Embryonic facial prominence (tissue), 1 donor: ENCODE results near the gene ADAMTS18.
"Not testable (repeated sequence)": the region's sequence is repeated elsewhere in the genome, so short reads cannot be mapped to it uniquely, and the experiment has no call there.

Source experiments
- DNase-seq: peaks from one replicate; pipeline ENCODE4 v3.0.0-alpha.2; 2016; ENCODE audit errors: extremely low spot score

The ADAMTS18 gene

GRCh38 chr16:77288222-77288621 lies 146.6 kb downstream of the ADAMTS18 start:
- DNase-seq: no peak

GRCh38 chr16:77285676-77286075 lies 149.2 kb downstream of the ADAMTS18 start:
- no peak for DNase-seq

- DNase-seq: no peak
Observed at GRCh38 chr16:77282345-77282744, 152.5 kb downstream of the ADAMTS18 start.

GRCh38 chr16:77279316-77279715 lies 155.5 kb downstream of the ADAMTS18 start:
- not testable (repeated sequence) for DNase-seq

GRCh38 chr16:77277571-77277970 lies 157.3 kb downstream of the ADAMTS18 start:
- DNase-seq: no peak

- DNase-seq: no peak
Observed at GRCh38 chr16:77277141-77277540, 157.7 kb downstream of the ADAMTS18 start.

DNA sequence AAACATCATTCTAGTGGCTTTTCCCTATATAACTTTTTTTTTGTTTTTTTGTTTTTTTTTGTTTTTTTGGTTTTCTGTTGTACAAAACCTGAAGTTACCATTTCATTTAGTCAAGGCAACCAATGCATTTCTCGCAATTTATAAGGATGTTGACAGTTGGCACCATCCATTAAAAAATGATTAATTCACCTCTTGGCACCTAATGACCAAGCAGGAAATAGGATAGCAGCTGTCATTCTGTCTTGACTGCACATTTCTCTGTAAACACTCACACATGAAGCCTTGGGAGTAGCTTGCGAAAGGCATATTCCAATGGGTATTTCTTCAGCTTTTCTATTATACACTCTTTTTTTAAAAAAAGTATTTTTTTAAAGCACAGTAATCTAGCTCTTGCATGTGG lies 158.2 kb downstream of the ADAMTS18 start:
- no peak for DNase-seq

GRCh38 chr16:77275303-77275702 lies 159.5 kb downstream of the ADAMTS18 start:
- DNase-seq: not testable (repeated sequence)

DNA sequence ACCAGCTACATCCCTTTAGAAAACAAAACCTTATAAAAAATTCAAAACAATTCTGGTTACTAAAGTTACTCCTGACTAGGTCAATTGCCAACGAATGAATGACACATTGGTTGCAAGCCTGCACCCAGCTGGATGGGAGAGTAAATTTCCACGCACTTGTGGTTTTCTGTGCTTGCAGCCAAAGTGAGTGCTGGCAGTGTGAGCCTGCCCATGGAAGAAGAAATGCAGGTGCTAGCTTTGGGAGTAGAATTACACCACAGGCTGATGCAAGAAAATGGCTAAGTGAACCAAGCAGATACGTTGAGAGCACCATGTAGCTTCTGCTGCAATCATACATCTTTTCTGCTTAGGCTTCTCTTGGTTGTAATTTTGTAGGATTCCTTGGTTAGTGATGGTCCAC lies 161.0 kb downstream of the ADAMTS18 start:
- no peak for DNase-seq

DNA sequence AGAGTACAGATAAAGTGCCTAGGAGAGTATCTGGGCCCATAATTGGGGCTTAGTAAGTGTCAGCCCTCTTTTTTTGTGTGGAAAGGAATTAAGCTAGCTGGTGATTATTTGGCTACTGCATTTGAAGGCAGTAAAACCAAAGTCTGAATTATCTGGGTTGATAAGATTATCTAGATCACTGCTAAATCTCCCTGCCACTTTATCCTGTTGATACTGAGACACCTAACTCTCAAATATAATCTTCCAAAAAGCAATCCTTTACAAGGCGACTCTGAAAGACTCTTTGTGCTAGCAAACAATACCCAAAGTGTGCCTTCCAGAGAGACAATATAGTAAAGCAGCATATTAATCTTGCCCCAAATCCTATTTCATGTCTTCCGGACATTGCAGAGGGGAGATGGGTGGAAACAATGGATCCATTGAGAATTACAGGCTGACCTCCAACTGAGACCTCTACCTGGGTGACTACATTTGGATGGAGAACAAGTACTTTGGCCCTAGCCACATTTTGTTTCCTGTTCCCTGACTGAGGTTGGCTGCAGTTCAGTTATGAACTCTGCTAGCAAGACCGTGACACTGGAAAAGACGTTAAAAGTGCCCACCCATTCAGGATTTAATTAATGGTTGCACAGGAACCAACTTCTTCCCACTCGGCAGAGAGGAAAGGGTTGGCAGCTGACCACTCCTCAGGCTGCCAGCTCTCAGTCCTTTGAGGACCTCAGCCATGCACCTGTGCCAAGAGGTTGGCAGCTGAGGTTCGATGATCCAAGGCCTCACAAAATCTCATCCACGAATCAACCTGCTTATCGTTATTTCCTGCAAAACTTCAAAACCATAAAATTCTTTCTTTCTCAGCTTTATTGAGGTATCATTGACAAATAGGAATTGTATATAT lies 163.1 kb downstream of the ADAMTS18 start:
- no peak for DNase-seq

DNA sequence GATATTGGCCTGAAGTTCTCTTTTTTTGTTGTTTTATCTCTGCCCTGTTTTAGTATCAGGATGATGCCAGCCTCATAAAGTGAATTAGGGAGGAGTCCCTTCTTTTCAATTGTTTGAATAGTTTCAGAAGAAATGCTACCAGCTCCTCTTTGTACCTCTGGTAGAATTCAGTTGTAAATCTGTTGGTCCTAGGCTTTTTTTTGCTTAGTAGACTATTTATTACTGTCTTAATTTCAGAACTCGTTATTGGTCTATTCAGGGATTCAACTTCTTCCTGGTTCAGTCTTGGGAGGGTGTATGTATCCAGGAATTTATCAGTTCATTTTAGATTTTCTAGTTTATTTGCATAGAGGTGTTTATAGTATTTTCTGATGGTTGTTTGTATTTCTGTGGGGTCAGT lies 168.6 kb downstream of the ADAMTS18 start:
- DNase-seq: not testable (repeated sequence)

- no peak for DNase-seq
Observed at GRCh38 chr16:77262971-77263370, 171.9 kb downstream of the ADAMTS18 start.

- DNase-seq: no peak
Observed at GRCh38 chr16:77250400-77250799, 184.4 kb downstream of the ADAMTS18 start.

DNA sequence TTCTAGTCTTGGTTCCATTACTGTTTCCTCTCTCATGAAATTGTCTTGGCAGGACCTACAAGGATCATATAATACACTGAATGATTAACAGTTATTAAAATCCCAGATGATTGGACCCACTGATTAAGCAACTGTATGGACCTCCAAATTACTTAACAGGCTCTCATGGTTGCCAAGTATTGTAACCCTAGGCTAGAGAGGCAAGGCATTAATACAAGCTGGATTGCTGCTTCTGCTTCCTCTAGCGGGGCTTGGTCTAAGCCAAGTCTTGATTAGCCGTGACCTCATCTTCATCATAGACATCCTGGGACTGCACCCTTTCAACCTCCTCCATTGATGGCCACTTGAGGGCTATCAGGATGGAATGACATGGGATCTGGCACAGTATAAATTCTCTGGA lies 188.7 kb downstream of the ADAMTS18 start:
- DNase-seq: no peak

- not testable (repeated sequence) for DNase-seq
Observed at GRCh38 chr16:77242471-77242870, 192.4 kb downstream of the ADAMTS18 start.

DNA sequence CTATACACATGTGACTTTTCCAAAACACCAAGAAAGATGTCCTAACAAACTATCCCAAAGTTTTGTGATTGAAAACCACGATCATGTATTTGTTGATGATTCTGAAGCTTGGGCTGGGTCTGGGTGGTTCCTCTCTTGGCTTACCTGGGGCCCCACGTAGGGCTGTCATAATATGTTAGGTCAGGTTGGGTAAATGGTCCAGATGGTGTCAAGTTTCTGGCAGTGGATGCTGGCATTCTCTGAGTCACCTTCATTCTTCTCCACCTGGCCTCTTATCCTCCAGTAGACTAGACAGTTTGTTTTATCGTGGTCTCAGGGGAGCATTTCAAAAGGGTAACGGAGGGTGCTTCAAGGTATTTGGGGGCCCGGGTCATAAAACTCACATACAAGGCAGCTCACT lies 196.2 kb downstream of the ADAMTS18 start:
- DNase-seq: no peak

GRCh38 chr16:77236063-77236511 lies 198.7 kb downstream of the ADAMTS18 start:
- DNase-seq: peak; percentile 60

- DNase-seq: no peak
Observed at GRCh38 chr16:77234611-77235010, 200.2 kb downstream of the ADAMTS18 start.

DNA sequence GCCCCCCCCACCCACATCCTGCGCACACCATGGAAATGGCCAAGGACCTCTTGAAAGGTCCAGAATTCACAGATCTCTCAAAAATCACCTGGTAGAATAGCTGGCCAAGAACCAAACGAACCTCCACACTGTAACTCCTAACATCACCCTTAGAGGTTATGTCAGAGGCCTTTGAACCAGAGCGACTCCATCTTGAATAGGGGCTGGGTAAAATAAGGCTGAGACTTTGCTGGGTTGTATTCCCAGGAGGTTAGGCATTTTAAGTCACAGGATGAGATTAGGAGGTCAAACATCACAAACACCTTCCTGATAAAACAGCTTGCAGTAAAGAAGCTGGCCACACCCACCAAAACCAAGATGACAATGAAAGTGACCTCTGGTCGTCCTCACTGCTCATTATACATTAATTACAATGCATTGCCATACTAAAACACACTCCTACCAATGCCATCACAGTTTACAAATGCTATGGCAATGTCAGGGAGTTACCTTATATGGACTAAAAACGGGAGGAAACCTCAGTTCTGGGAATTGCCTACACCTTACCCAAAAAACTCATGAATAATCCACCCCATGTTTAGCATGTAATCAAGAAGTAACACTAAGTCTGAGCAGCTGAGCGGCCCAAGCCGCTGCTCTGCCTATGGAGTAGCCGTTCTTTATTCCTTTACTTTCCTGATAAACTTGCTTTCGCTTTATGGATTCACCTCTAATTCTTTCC lies 200.9 kb downstream of the ADAMTS18 start:
- DNase-seq: no peak
